ENCODE results near the gene FAM124A.
A peak's percentile ranks its signal among the peaks of the same experiment; 100 is the strongest.

FAM124A gene

GRCh38 chr13:51243832-51244231, 21.6 kb downstream of the FAM124A start:
- DNase-seq (ENCODE audit: low read depth): no peak

GRCh38 chr13:51244637-51245405, 22.6 kb downstream of the FAM124A start:
- no peak for DNase-seq (ENCODE audit: low read depth)

GRCh38 chr13:51245583-51245982, 23.4 kb downstream of the FAM124A start:
- DNase-seq (ENCODE audit: low read depth): no peak

GRCh38 chr13:51246025-51246417, 23.8 kb downstream of the FAM124A start:
- no peak for DNase-seq (ENCODE audit: low read depth)

GRCh38 chr13:51246418-51247277, 24.4 kb downstream of the FAM124A start:
- no peak for DNase-seq (ENCODE audit: low read depth)

GRCh38 chr13:51249255-51249654, 27.1 kb downstream of the FAM124A start:
- DNase-seq (ENCODE audit: low read depth): no peak

GRCh38 chr13:51249770-51250741, 27.9 kb downstream of the FAM124A start:
- peak; percentile 22 for DNase-seq (ENCODE audit: low read depth)

GRCh38 chr13:51251480-51251879, 29.3 kb downstream of the FAM124A start:
- DNase-seq (ENCODE audit: low read depth): no peak

- DNase-seq (ENCODE audit: low read depth): no peak
Measured at GRCh38 chr13:51252954-51253532, 30.8 kb downstream of the FAM124A start.

- no peak for DNase-seq (ENCODE audit: low read depth)
Measured at GRCh38 chr13:51255556-51255955, 33.4 kb downstream of the FAM124A start.

- DNase-seq (ENCODE audit: low read depth): no peak
Measured at GRCh38 chr13:51257187-51257586, 35.0 kb downstream of the FAM124A start.

- no peak for DNase-seq (ENCODE audit: low read depth)
Measured at GRCh38 chr13:51258612-51259548, 36.7 kb downstream of the FAM124A start.

- DNase-seq (ENCODE audit: low read depth): no peak
Measured at GRCh38 chr13:51260154-51260553, 38.0 kb downstream of the FAM124A start.

- DNase-seq (ENCODE audit: low read depth): no peak
Measured at GRCh38 chr13:51261610-51262249, 39.5 kb downstream of the FAM124A start.

- DNase-seq (ENCODE audit: low read depth): peak; percentile 12
Measured at GRCh38 chr13:51262501-51263211, 40.5 kb downstream of the FAM124A start.

- no peak for DNase-seq (ENCODE audit: low read depth)
Measured at GRCh38 chr13:51266642-51267041, 44.4 kb downstream of the FAM124A start.

- DNase-seq (ENCODE audit: low read depth): no peak
Measured at GRCh38 chr13:51267622-51268021, 45.4 kb downstream of the FAM124A start.

GRCh38 chr13:51269039-51269438, 46.8 kb downstream of the FAM124A start:
- DNase-seq (ENCODE audit: low read depth): peak; percentile 36

All from ELR (cell line).